ENCODE data around the gene FRMD4A.

- TF ChIP-seq CTCF (IDR thresholded peaks at IDR 0.05) (no peak), POLR2A (IDR thresholded peaks at IDR 0.05) (no peak)
These were observed 186.3 kb downstream of the FRMD4A start for GRCh38 chr10:14144451-14144850.
